Lower leg skin (tissue), 3 donors: Measurements from ENCODE around the gene ZNF185.

Experiments used
- POLR2A ChIP-seq, 2 donors: fragments of 450-650 bp; IDR thresholded peaks; one replicate each; pipeline ENCODE4 v1.6.1; 2016 to 2017; ENCODE audit warnings: antibody characterized with exemption in 2 of 2, mild to moderate bottlenecking in 1 of 2, moderate library complexity in 1 of 2
- TF ChIP-seq, protein P1 (sequence below), 3 donors: fragments of 450-650 bp; IDR thresholded peaks; one replicate each; pipeline ENCODE4 v1.5.1; 2016; ENCODE audit warnings: antibody characterized with exemption in 3 of 3, mild to moderate bottlenecking in 3 of 3, moderate library complexity in 2 of 3

DNA sequence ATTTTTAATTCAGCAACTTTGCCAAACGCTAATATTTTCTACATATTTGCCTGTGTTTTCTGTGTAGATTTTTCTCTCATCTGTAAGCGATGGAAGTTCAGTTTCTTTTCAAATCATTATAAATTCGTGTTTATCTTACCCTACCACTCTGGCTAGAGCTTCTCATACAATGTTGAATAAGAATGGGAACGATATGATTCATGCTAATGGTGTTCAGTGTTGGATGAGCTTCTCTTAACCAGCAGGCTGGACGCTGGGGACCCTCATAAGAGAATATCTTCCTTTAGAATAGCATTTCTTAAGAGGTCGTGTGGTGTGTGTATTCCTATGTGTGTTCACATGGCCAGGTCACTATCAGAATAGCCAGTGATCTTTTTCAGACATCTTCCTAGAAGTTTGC lies 36.0 kb upstream of the ZNF185 start:
- TF ChIP-seq, protein P1, sequence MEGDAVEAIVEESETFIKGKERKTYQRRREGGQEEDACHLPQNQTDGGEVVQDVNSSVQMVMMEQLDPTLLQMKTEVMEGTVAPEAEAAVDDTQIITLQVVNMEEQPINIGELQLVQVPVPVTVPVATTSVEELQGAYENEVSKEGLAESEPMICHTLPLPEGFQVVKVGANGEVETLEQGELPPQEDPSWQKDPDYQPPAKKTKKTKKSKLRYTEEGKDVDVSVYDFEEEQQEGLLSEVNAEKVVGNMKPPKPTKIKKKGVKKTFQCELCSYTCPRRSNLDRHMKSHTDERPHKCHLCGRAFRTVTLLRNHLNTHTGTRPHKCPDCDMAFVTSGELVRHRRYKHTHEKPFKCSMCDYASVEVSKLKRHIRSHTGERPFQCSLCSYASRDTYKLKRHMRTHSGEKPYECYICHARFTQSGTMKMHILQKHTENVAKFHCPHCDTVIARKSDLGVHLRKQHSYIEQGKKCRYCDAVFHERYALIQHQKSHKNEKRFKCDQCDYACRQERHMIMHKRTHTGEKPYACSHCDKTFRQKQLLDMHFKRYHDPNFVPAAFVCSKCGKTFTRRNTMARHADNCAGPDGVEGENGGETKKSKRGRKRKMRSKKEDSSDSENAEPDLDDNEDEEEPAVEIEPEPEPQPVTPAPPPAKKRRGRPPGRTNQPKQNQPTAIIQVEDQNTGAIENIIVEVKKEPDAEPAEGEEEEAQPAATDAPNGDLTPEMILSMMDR (IDR thresholded peaks at IDR 0.05): no peak
- no peak for TF ChIP-seq POLR2A (IDR thresholded peaks at IDR 0.05)
